K562 (cell line): ENCODE results near the gene WDR93. TPM values are rescaled to one million over a fixed set of nuclear protein-coding genes. Genes with fewer than 3 reads are reported as not detected.

Experiments used
- ATAC-seq: fragments of 200-7000 bp; cut with Tn5 transposase; 3 replicates; pipeline ENCODE4 v1.9.1; 2020; ENCODE audit warnings: moderate library complexity
- BruUV-seq: library from RNA; stranded (reverse); fragments of 400-500 nt; replicated peaks from 2 replicates; lab custom pipeline; 2021; lab: Mats Ljungman, UMichigan
- CTCF ChIA-PET: fragments of 300-600 bp; formaldehyde crosslinking; extraction: SDS; loops from one replicate; lab custom pipeline; 2021; ENCODE audit warnings: low intra/inter-chr PET ratio; lab: Yijun Ruan, JAX
- POLR2A ChIA-PET: fragments of 300-600, 350-650 bp; sonication (Branson Sonifier 250); formaldehyde crosslinking; extraction: SDS; loops from one replicate; lab custom pipeline; 2021; ENCODE audit warnings: antibody characterized with exemption, inconsistent platforms; lab: Yijun Ruan, JAX
- DNase-seq, 4 experiments: peaks; one replicate each; pipeline versions ENCODE4 v3.0.0 to v3.0.0-alpha.2; 2011 to 2018; ENCODE audit warnings: low spot score in 3 of 4, mixed read lengths in 3 of 4; ENCODE audit errors: extremely low read depth in 1 of 4
- FAIRE-seq: peaks from 2 replicates; lab custom pipeline; 2011; peaks lifted over from hg19 to GRCh38; lab: Jason Lieb, UNC
- H2AFZ ChIP-seq: 2 replicates; pipeline ENCODE4 v1.6.0; 2011; ENCODE audit warnings: low read depth, low read length, control low read depth, inconsistent platforms
- H3K27ac ChIP-seq: fragments of 200-600 bp; 3 replicates; pipeline ENCODE4 v1.8.0; 2011; ENCODE audit warnings: low read depth, mild to moderate bottlenecking, control low read depth, inconsistent platforms, low read length, moderate library complexity, mixed read lengths; ENCODE audit errors: extremely low read depth
- H3K27me3 ChIP-seq, 2 experiments: fragments of 300-600 bp in 1 of 2; 2 replicates in 1 of 2; 3 replicates in 1 of 2; pipeline versions ENCODE4 v1.6.0 to v1.8.0; 2011; ENCODE audit warnings: inconsistent platforms in 2 of 2, low read length in 2 of 2, mild to moderate bottlenecking in 1 of 2, mixed read lengths in 1 of 2, moderate library complexity in 1 of 2; ENCODE audit not compliant: control insufficient read depth in 2 of 2, insufficient read depth in 2 of 2
- H3K36me3 ChIP-seq: fragments of 300-600 bp; 3 replicates; pipeline ENCODE4 v1.8.0; 2011; ENCODE audit warnings: mild to moderate bottlenecking, low read length, inconsistent platforms; ENCODE audit not compliant: control insufficient read depth, insufficient read depth
- H3K4me1 ChIP-seq, 2 experiments: fragments of 200-600 bp in 1 of 2; replicated peaks in 1 of 2; 2 replicates in 1 of 2; 3 replicates in 1 of 2; pipeline versions ENCODE4 v1.5.1 to v1.8.0; 2011; ENCODE audit warnings: inconsistent platforms in 2 of 2, low read length in 2 of 2, mild to moderate bottlenecking in 1 of 2, mixed read lengths in 1 of 2, moderate library complexity in 1 of 2; ENCODE audit not compliant: control insufficient read depth in 2 of 2, insufficient read depth in 2 of 2
- H3K4me2 ChIP-seq: 2 replicates; pipeline ENCODE4 v1.6.1; 2011; ENCODE audit warnings: low read length, control low read depth, inconsistent platforms, mixed read lengths; ENCODE audit not compliant: insufficient read depth
- H3K4me3 ChIP-seq: fragments of 200-600 bp; sonication (generic), shearing (Covaris generic); 2 replicates; pipeline ENCODE4 v1.5.1; 2016; ENCODE audit warnings: control low read depth, inconsistent platforms
- H3K79me2 ChIP-seq: fragments of 200-600 bp; 3 replicates; pipeline ENCODE4 v1.8.0; 2011; ENCODE audit warnings: low read length, inconsistent platforms; ENCODE audit not compliant: control insufficient read depth, insufficient read depth
- H3K9ac ChIP-seq, 2 experiments: 2 replicates each; pipeline versions ENCODE4 v1.6.0 to v1.6.1; 2011; ENCODE audit warnings: low read depth in 2 of 2, low read length in 2 of 2, control low read depth in 1 of 2, inconsistent platforms in 1 of 2, mild to moderate bottlenecking in 1 of 2, mixed read lengths in 1 of 2; ENCODE audit not compliant: insufficient read depth in 1 of 2
- H3K9me1 ChIP-seq: one replicate; pipeline ENCODE4 v1.6.0; 2011; ENCODE audit warnings: inconsistent platforms, mild to moderate bottlenecking, low read length, moderate library complexity; ENCODE audit not compliant: control insufficient read depth, insufficient read depth
- H3K9me3 ChIP-seq: replicated peaks from 2 replicates; pipeline ENCODE4 v1.5.1; 2011; ENCODE audit warnings: low read depth, low read length, inconsistent platforms; ENCODE audit not compliant: control insufficient read depth, insufficient read depth
- H4K20me1 ChIP-seq: replicated peaks from 2 replicates; pipeline ENCODE4 v1.6.1; 2011; ENCODE audit warnings: low read length, inconsistent platforms, mixed read lengths; ENCODE audit not compliant: control insufficient read depth, insufficient read depth
- COPS2 ChIP-seq: fragments of 450-650 bp; conservative IDR thresholded peaks from 2 replicates; pipeline ENCODE4 v1.6.1; 2016; ENCODE audit warnings: mild to moderate bottlenecking, moderate library complexity
- HIVEP1 ChIP-seq: fragments of 250-450 bp; sonication (Bioruptor Pico); IDR thresholded peaks from 2 replicates; pipeline ENCODE4 v1.4.0; 2020; ENCODE audit warnings: mild to moderate bottlenecking
- HMG20A ChIP-seq: fragments of 450-650 bp; formaldehyde crosslinking; conservative IDR thresholded peaks from 2 replicates; pipeline ENCODE4 v1.4.0; 2020; ENCODE audit warnings: mild to moderate bottlenecking, mixed read lengths
- NFE2L1 ChIP-seq: fragments of 450-650 bp; IDR thresholded peaks from 2 replicates; pipeline ENCODE4 v1.6.1; 2016; ENCODE audit warnings: missing genetic modification characterization, low read depth, mild to moderate bottlenecking, missing compliant biosample characterization, moderate library complexity, borderline replicate concordance
- RBM14 ChIP-seq: fragments of 200-400 bp; formaldehyde crosslinking; IDR thresholded peaks from 2 replicates; pipeline ENCODE4 v1.6.1; 2018; ENCODE audit warnings: low read depth, mild to moderate bottlenecking, low read length, moderate library complexity, borderline replicate concordance; ENCODE audit not compliant: insufficient read depth
- RBM22 ChIP-seq: fragments of 200-400 bp; formaldehyde crosslinking; IDR thresholded peaks from 2 replicates; pipeline ENCODE4 v1.6.1; 2018; ENCODE audit warnings: low read length, low read depth; ENCODE audit not compliant: poor library complexity, severe bottlenecking
- TAF1 ChIP-seq: IDR thresholded peaks from 2 replicates; pipeline ENCODE4 v1.6.1; 2011; ENCODE audit warnings: mild to moderate bottlenecking, low read length, moderate library complexity; ENCODE audit not compliant: insufficient read depth, control insufficient read depth, severe bottlenecking; ENCODE audit errors: extremely low read depth
- TAF7 ChIP-seq: fragments of 450-650 bp; IDR thresholded peaks from 2 replicates; pipeline ENCODE4 v1.6.1; 2016; ENCODE audit warnings: missing genetic modification characterization, missing compliant biosample characterization
- TCFL5 ChIP-seq: fragments of 250-450 bp; sonication (Bioruptor Pico); conservative IDR thresholded peaks from 2 replicates; pipeline ENCODE4 v1.6.1; 2021; ENCODE audit warnings: mild to moderate bottlenecking, moderate library complexity, matching md5 sums
- XRCC3 ChIP-seq: fragments of 450-650 bp; IDR thresholded peaks from 2 replicates; pipeline ENCODE4 v1.6.1; 2017; ENCODE audit warnings: mild to moderate bottlenecking, moderate library complexity
- ZKSCAN1 ChIP-seq: fragments of 150-350 bp; IDR thresholded peaks from 2 replicates; pipeline ENCODE4 v1.6.1; 2016; ENCODE audit warnings: low read depth, low read length
- ZNF764 ChIP-seq: fragments of 250-450 bp; sonication (Bioruptor Pico); IDR thresholded peaks from 2 replicates; pipeline ENCODE4 v1.4.0; 2020; ENCODE audit warnings: low read depth, mild to moderate bottlenecking, moderate library complexity
- WGBS: fragments of 100-300 bp; shearing (Covaris generic); methylation state at CpG from one replicate; pipeline ENCODE4 v1.1.6; 2016; ENCODE audit warnings: low coverage, mixed read lengths; ENCODE audit not compliant: insufficient coverage; ENCODE audit errors: missing lambda C conversion rate; 5-methylcytosine and 5-hydroxymethylcytosine counted together
- in situ Hi-C: fragments of 300-500 bp; cut with MboI; formaldehyde crosslinking; loops from 4 replicates; pipeline ENCODE4 v1.15.0; 2018; ENCODE audit warnings: inconsistent platforms, mixed read lengths
- intact Hi-C: fragments of 100-400 bp; cut with micrococcal nuclease; formaldehyde crosslinking; loops from 2 replicates; pipeline ENCODE4 v1.14.2; 2022
- polyA plus RNA-seq, 8 experiments: library from polyadenylated mRNA; depleted of rRNA in 4 of 8; stranded (reverse) in 5 of 8; unstranded in 3 of 8; fragments of >200 nt; fragmentation: Nextera tagmentation in 2 of 8; fragmentation: Illumina TruSeq in 1 of 8; extraction: Ambion mirVana in 2 of 8; extraction: Trizol in 1 of 8; gene quantifications; 2 replicates each; pipeline versions ENCODE4 v1.2.1 to v1.2.3, GENCODE V29; 2011 to 2014; ENCODE audit warnings: inconsistent platforms in 1 of 8, missing spikeins in 1 of 8
- total RNA-seq, 7 experiments: library from RNA; depleted of rRNA in 6 of 7; stranded (reverse); fragments of >200 nt in 6 of 7; fragmentation: Illumina TruSeq in 2 of 7; extraction: Trizol in 2 of 7; gene quantifications; 2 replicates each; pipeline versions ENCODE4 v1.2.1 to v1.2.3, GENCODE V29; 2011 to 2021; ENCODE audit warnings: low replicate concordance in 1 of 7
- TF ChIP-seq, protein P1 (sequence below): sonication (generic); formaldehyde crosslinking; IDR thresholded peaks from 2 replicates; pipeline ENCODE4 v1.8.1; 2023; ENCODE audit warnings: mild to moderate bottlenecking, missing genetic modification reagents
- TF ChIP-seq, protein P2 (sequence below): sonication (generic); formaldehyde crosslinking; IDR thresholded peaks from 2 replicates; pipeline ENCODE4 v1.8.0; 2022; ENCODE audit warnings: mild to moderate bottlenecking, low read depth, missing genetic modification reagents
- TF ChIP-seq, protein P3 (sequence below): fragments of 250-450 bp; sonication (Bioruptor Pico); IDR thresholded peaks from 2 replicates; pipeline ENCODE4 v1.8.0; 2021; ENCODE audit warnings: mild to moderate bottlenecking, moderate library complexity
- TF ChIP-seq, protein P4 (sequence below): fragments of 450-650 bp; IDR thresholded peaks from 2 replicates; pipeline ENCODE4 v1.7.0; 2016; ENCODE audit warnings: borderline replicate concordance

WDR93 gene
- total and polyA plus RNA-seq, 9 of the 15 experiments (the other 6 are each of a cell fraction or from before 2014, with no cell fraction given): not detected

DNA sequence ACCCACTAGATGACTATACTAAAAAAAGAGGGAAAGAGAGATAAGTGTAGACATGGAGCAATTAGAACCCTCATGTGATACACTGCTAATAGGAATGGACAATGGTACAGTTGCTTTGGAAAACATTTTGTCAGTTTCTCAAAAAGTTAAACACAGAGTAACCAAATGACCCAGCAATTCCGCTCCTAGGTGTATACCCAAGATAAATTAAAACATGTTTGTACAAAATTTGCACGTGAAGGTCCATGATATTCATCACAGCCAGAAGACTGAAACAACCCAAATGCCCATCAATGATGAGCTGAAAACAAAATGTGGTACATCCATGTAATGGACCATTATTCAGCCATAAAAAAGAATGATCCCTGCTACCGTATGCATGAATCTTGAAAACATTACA lies 97.3 kb downstream of the WDR93 start:
- CTCF ChIA-PET: no interaction called here
- intact Hi-C loops: no loop called here
- BruUV-seq: no TSS peak
- H3K9me1 ChIP-seq: no peaks in the 10 kb centered on the region
- TF ChIP-seq, protein P1, sequence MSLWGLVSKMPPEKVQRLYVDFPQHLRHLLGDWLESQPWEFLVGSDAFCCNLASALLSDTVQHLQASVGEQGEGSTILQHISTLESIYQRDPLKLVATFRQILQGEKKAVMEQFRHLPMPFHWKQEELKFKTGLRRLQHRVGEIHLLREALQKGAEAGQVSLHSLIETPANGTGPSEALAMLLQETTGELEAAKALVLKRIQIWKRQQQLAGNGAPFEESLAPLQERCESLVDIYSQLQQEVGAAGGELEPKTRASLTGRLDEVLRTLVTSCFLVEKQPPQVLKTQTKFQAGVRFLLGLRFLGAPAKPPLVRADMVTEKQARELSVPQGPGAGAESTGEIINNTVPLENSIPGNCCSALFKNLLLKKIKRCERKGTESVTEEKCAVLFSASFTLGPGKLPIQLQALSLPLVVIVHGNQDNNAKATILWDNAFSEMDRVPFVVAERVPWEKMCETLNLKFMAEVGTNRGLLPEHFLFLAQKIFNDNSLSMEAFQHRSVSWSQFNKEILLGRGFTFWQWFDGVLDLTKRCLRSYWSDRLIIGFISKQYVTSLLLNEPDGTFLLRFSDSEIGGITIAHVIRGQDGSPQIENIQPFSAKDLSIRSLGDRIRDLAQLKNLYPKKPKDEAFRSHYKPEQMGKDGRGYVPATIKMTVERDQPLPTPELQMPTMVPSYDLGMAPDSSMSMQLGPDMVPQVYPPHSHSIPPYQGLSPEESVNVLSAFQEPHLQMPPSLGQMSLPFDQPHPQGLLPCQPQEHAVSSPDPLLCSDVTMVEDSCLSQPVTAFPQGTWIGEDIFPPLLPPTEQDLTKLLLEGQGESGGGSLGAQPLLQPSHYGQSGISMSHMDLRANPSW (CRISPR knock-in tag): no peak
- TF ChIP-seq ZNF764: no peak
- TF ChIP-seq, protein P2, sequence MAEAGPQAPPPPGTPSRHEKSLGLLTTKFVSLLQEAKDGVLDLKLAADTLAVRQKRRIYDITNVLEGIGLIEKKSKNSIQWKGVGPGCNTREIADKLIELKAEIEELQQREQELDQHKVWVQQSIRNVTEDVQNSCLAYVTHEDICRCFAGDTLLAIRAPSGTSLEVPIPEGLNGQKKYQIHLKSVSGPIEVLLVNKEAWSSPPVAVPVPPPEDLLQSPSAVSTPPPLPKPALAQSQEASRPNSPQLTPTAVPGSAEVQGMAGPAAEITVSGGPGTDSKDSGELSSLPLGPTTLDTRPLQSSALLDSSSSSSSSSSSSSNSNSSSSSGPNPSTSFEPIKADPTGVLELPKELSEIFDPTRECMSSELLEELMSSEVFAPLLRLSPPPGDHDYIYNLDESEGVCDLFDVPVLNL: no peak
- no peak for TF ChIP-seq TCFL5 (CRISPR knock-in tag)
- TF ChIP-seq NFE2L1: no peak
- TF ChIP-seq HMG20A: no peak
- TF ChIP-seq TAF7 (tag): no peak
- TF ChIP-seq, protein P3, sequence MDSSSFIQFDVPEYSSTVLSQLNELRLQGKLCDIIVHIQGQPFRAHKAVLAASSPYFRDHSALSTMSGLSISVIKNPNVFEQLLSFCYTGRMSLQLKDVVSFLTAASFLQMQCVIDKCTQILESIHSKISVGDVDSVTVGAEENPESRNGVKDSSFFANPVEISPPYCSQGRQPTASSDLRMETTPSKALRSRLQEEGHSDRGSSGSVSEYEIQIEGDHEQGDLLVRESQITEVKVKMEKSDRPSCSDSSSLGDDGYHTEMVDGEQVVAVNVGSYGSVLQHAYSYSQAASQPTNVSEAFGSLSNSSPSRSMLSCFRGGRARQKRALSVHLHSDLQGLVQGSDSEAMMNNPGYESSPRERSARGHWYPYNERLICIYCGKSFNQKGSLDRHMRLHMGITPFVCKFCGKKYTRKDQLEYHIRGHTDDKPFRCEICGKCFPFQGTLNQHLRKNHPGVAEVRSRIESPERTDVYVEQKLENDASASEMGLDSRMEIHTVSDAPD: no peak
- TF ChIP-seq, protein P4, sequence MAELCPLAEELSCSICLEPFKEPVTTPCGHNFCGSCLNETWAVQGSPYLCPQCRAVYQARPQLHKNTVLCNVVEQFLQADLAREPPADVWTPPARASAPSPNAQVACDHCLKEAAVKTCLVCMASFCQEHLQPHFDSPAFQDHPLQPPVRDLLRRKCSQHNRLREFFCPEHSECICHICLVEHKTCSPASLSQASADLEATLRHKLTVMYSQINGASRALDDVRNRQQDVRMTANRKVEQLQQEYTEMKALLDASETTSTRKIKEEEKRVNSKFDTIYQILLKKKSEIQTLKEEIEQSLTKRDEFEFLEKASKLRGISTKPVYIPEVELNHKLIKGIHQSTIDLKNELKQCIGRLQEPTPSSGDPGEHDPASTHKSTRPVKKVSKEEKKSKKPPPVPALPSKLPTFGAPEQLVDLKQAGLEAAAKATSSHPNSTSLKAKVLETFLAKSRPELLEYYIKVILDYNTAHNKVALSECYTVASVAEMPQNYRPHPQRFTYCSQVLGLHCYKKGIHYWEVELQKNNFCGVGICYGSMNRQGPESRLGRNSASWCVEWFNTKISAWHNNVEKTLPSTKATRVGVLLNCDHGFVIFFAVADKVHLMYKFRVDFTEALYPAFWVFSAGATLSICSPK: no peak
- no peak for TF ChIP-seq RBM22
- no peak for TF ChIP-seq RBM14
- no peak for TF ChIP-seq ZKSCAN1
- TF ChIP-seq XRCC3: no peak
- TF ChIP-seq COPS2: no peak
- no peak for TF ChIP-seq HIVEP1 (CRISPR knock-in tag)
- TF ChIP-seq TAF1: no peak
- no peak overlapping the region for H2AFZ ChIP-seq
- FAIRE-seq (no peak), DNase-seq (no peak), ATAC-seq (no peak)
- H3K27me3 ChIP-seq: no peaks in the 10 kb centered on the region
- peaks cover 11 to 32% of the 10 kb centered on the region in 2 experiments for H3K4me1 ChIP-seq
- H3K27ac ChIP-seq: no peak overlapping the region
- 65% methylated on average over 3 of the region's 3 CpGs for WGBS
- no peaks in the 10 kb centered on the region for H4K20me1 ChIP-seq
- H3K9ac ChIP-seq: no peak overlapping the region
- in situ Hi-C loops: loop anchor here (10.0 kb wide), 1 partner anchor 447 kb away; the partner anchor contains the start of genes CIB1 and GDPGP1
- POLR2A ChIA-PET: interaction anchor here (0.8 kb wide), 1 partner anchor 337 kb away, joined by 5 read pairs; no protein-coding TSS in a partner anchor
- no peak overlapping the region for H3K4me2 ChIP-seq
- no peaks in the 10 kb centered on the region for H3K36me3 ChIP-seq
- H3K9me3 ChIP-seq: no peaks in the 10 kb centered on the region; the same call in 1 of the 2 replicates
- no peaks in the 10 kb centered on the region for H3K79me2 ChIP-seq
- no peak overlapping the region for H3K4me3 ChIP-seq
